Lower leg skin (tissue), 3 donors: ENCODE measurements around the gene MRPS2.
"Not testable (repeated sequence)": the region's sequence is repeated elsewhere in the genome, so short reads cannot be mapped to it uniquely, and the experiment has no call there.

ENCODE experiments used
- POLR2A ChIP-seq, 2 donors: fragments of 450-650 bp; IDR thresholded peaks; one replicate each; pipeline ENCODE4 v1.6.1; 2016 to 2017; ENCODE audit warnings: antibody characterized with exemption in 2 of 2, mild to moderate bottlenecking in 1 of 2, moderate library complexity in 1 of 2
- TF ChIP-seq, protein P1 (sequence below), 3 donors: fragments of 450-650 bp; IDR thresholded peaks; one replicate each; pipeline ENCODE4 v1.5.1; 2016; ENCODE audit warnings: antibody characterized with exemption in 3 of 3, mild to moderate bottlenecking in 3 of 3, moderate library complexity in 2 of 3

DNA sequence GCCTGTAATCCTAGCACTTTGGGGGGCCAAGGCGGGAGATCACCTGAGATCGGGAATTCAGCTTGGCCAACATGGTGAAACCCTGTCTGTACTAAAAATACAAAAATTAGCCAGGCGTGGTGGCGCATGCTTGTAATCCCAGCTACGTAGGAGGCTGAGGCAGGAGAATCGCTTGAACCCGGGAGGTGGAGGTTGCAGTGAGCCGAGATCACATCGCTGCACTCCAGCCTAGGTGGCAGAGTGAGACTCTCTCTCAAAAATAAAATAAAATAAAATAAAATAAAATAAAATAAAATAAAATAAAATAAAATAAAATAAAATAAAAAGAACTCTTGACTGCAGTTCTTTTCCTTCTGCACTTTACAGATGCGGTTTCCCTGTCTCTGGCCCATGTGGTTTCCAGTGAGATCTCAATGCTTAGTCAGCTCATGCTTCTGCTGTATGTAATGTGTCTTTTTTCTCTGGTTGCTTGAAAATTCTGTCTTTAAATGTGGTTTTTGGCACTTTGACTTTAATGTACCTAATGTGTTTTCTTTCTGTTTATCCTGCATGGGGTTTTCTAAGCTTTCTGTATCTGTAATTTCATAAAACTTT lies 28.5 kb downstream of the MRPS2 start:
- TF ChIP-seq, protein P1, sequence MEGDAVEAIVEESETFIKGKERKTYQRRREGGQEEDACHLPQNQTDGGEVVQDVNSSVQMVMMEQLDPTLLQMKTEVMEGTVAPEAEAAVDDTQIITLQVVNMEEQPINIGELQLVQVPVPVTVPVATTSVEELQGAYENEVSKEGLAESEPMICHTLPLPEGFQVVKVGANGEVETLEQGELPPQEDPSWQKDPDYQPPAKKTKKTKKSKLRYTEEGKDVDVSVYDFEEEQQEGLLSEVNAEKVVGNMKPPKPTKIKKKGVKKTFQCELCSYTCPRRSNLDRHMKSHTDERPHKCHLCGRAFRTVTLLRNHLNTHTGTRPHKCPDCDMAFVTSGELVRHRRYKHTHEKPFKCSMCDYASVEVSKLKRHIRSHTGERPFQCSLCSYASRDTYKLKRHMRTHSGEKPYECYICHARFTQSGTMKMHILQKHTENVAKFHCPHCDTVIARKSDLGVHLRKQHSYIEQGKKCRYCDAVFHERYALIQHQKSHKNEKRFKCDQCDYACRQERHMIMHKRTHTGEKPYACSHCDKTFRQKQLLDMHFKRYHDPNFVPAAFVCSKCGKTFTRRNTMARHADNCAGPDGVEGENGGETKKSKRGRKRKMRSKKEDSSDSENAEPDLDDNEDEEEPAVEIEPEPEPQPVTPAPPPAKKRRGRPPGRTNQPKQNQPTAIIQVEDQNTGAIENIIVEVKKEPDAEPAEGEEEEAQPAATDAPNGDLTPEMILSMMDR (IDR thresholded peaks at IDR 0.05): not testable (repeated sequence)
- TF ChIP-seq POLR2A (IDR thresholded peaks at IDR 0.05): not testable (repeated sequence)
